ENCODE data around the gene MAP4K2. TPM values are rescaled to one million over a fixed set of nuclear protein-coding genes. Genes with fewer than 3 reads are reported as not detected.

Gene MAP4K2
- total and polyA plus RNA-seq, 2 of the 13 experiments (the other 11 are each of a cell fraction or from before 2014, with no cell fraction given) = 8.3 to 17.6 TPM

GRCh38 chr11:64736654-64737053 is 66.4 kb downstream of the MAP4K2 start:
- Histone ChIP-seq H3K9me3 (ENCODE audit: low read length) (no peaks in the 10 kb centered on the region), H3K36me3 (replicated peaks in 1 of 2; ENCODE audit: control insufficient read depth in 1 of 2, insufficient read depth in 2 of 2, low read length in 2 of 2) (no peaks in the 10 kb centered on the region), H3K9ac (ENCODE audit: insufficient read depth, low read depth, low read length) (no peak overlapping the region), H3K27me3 (ENCODE audit: control insufficient read depth in 1 of 2, insufficient read depth in 2 of 2, low read length in 2 of 2) (peaks cover 5 to 48% of the 10 kb centered on the region in 2 experiments; a peak in 4 of 5 replicates), H3K27ac (ENCODE audit: extremely low read length, insufficient read depth, low read length) (no peak overlapping the region), H3K4me3 (replicated peaks in 1 of 3; ENCODE audit: insufficient read depth in 1 of 3, low read depth in 2 of 3, low read length in 3 of 3) (no peak overlapping the region), H3K79me2 (ENCODE audit: insufficient read depth, low read length) (no peaks in the 10 kb centered on the region), H3K4me2 (ENCODE audit: low read depth, low read length) (no peak overlapping the region), H3K4me1 (ENCODE audit: insufficient read depth, low read length) (peaks cover 11% of the 10 kb centered on the region), H2AFZ (ENCODE audit: low read length) (no peak overlapping the region), H4K20me1 (ENCODE audit: insufficient read depth, low read length) (0 out of 2 replicates have a peak, but pooled peaks cover 3% of the 10 kb centered on the region)
- no peak for FAIRE-seq
- POLR2A ChIA-PET = no interaction called here
- intact Hi-C loops (cut with micrococcal nuclease; ENCODE audit: unreplicated experiment) = no loop called here
- in situ Hi-C loops (cut with HindIII; ENCODE audit: extremely low pct_ligation_motif_present, low pct_unique_long_range_greater_than_20kb) = loop anchor here (5.0 kb wide), 1 partner anchor 59 kb away; no protein-coding TSS in a partner anchor
- CTCF ChIA-PET (ENCODE audit: low intra/inter-chr PET ratio, low total read pairs) = no interaction called here
- no peak for DNase-seq (ENCODE audit: low spot score)
- ATAC-seq = no peak
- no TSS peak for BruUV-seq (replicated peaks)
- TF ChIP-seq KLF16 (CRISPR knock-in tag; IDR thresholded peaks at IDR 0.05) (no peak), ZBTB25 (CRISPR knock-in tag; IDR thresholded peaks at IDR 0.05) (no peak), PCBP2 (optimal IDR thresholded peaks at IDR 0.05; ENCODE audit: low read depth, low read length, poor library complexity, severe bottlenecking) (no peak), ZNF136 (CRISPR knock-in tag; IDR thresholded peaks at IDR 0.05; ENCODE audit: low read depth) (no peak), RFX5 (IDR thresholded peaks at IDR 0.05; ENCODE audit: low read depth, low read length) (no peak), ZNF780A (CRISPR knock-in tag; IDR thresholded peaks at IDR 0.05) (no peak), RARG (CRISPR knock-in tag; IDR thresholded peaks at IDR 0.05; ENCODE audit: low read depth) (no peak), MAFG (CRISPR knock-in tag; IDR thresholded peaks at IDR 0.05) (no peak), HMGA1 (CRISPR knock-in tag; conservative IDR thresholded peaks at IDR 0.05) (no peak), REXO4 (CRISPR knock-in tag; IDR thresholded peaks at IDR 0.05; ENCODE audit: borderline replicate concordance) (no peak), ATF3 (CRISPR knock-in tag; IDR thresholded peaks at IDR 0.05) (no peak), ZNF850 (CRISPR knock-in tag; conservative IDR thresholded peaks at IDR 0.05) (no peak), TAF1 (CRISPR knock-in tag; IDR thresholded peaks at IDR 0.05) (no peak), CSRNP1 (CRISPR knock-in tag; IDR thresholded peaks at IDR 0.05) (no peak), ATF2 (CRISPR knock-in tag; IDR thresholded peaks at IDR 0.05) (no peak), ARNT2 (CRISPR knock-in tag; IDR thresholded peaks at IDR 0.05; ENCODE audit: low read depth) (no peak), ZNF282 (IDR thresholded peaks at IDR 0.05; ENCODE audit: partially characterized antibody) (no peak), FOXP1 (IDR thresholded peaks at IDR 0.05) (no peak), FOXP1 (CRISPR knock-in tag; IDR thresholded peaks at IDR 0.05) (no peak), ZBTB14 (CRISPR knock-in tag; IDR thresholded peaks at IDR 0.05) (no peak), CENPBD1 (CRISPR knock-in tag; IDR thresholded peaks at IDR 0.05; ENCODE audit: borderline replicate concordance, low read depth) (no peak)
- 60% methylated on average over 3 of the region's 15 CpGs for WGBS (ENCODE audit: low lambda C conversion rate)
